ENCODE data around the gene MC3R. TPM values are rescaled to one million over a fixed set of nuclear protein-coding genes. Genes with fewer than 3 reads are reported as not detected.

MC3R gene
- total RNA-seq, 4 donors from 2014 or later, result not detected

- H3K27ac ChIP-seq, result no peak overlapping the region
- H3K27me3 ChIP-seq, result peaks cover 4% of the 10 kb centered on the region
- 60% methylated on average over 1 of the region's 4 CpGs for WGBS
- no peaks in the 10 kb centered on the region for H3K9me3 ChIP-seq
- no peak for DNase-seq (ENCODE audit: low spot score in 2 of 2)
- no peaks in the 10 kb centered on the region for H3K4me1 ChIP-seq
- TF ChIP-seq POLR2A (IDR thresholded peaks at IDR 0.05), result no peak
- TF ChIP-seq POLR2AphosphoS5 (IDR thresholded peaks at IDR 0.05), result no peak
- no peak for TF ChIP-seq CTCF (IDR thresholded peaks at IDR 0.05)
- no peak for TF ChIP-seq EP300 (IDR thresholded peaks at IDR 0.05)
- H3K36me3 ChIP-seq, result no peaks in the 10 kb centered on the region
- H3K4me3 ChIP-seq, result no peak overlapping the region
Observed at GRCh38 chr20:56271974-56272373, 23.4 kb downstream of the MC3R start.

GRCh38 chr20:56273491-56273890, 25.0 kb downstream of the MC3R start:
- H3K4me3 ChIP-seq, result no peak overlapping the region
- TF ChIP-seq POLR2A (IDR thresholded peaks at IDR 0.05) (no peak), EP300 (IDR thresholded peaks at IDR 0.05) (no peak), CTCF (IDR thresholded peaks at IDR 0.05) (no peak), POLR2AphosphoS5 (IDR thresholded peaks at IDR 0.05) (no peak)
- no peaks in the 10 kb centered on the region for H3K4me1 ChIP-seq
- no peak for DNase-seq (ENCODE audit: low spot score in 2 of 2)
- H3K27me3 ChIP-seq, result no peaks in the 10 kb centered on the region
- 74% methylated on average over 2 of the region's 2 CpGs for WGBS
- no peaks in the 10 kb centered on the region for H3K9me3 ChIP-seq
- H3K27ac ChIP-seq, result no peak overlapping the region
- H3K36me3 ChIP-seq, result no peaks in the 10 kb centered on the region

DNA sequence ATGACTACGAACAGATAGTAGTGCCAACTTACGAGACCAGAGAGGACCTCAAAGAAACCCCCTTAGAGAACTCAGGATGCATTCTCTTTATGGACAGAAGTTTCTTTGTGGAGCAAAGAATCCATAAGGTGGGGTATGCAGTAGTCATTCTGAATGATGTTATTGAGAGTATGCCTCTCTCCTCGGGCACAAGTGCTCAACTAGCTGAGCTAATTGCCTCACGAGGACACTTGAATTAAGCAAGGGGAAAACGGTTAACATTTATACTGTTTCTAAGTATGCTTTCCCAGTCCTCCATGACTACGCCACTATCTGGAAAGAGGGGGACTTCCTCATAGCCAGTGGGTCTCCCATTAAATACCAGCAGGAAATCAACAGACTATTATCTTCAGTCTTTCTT, 25.6 kb downstream of the MC3R start:
- H3K9me3 ChIP-seq, result no peaks in the 10 kb centered on the region
- no peak overlapping the region for H3K4me3 ChIP-seq
- DNase-seq (ENCODE audit: low spot score in 2 of 2), result no peak
- no peak overlapping the region for H3K27ac ChIP-seq
- no peaks in the 10 kb centered on the region for H3K27me3 ChIP-seq
- no peaks in the 10 kb centered on the region for H3K4me1 ChIP-seq
- no peak for TF ChIP-seq POLR2A (IDR thresholded peaks at IDR 0.05)
- TF ChIP-seq POLR2AphosphoS5 (IDR thresholded peaks at IDR 0.05), result no peak
- no peak for TF ChIP-seq CTCF (IDR thresholded peaks at IDR 0.05)
- no peak for TF ChIP-seq EP300 (IDR thresholded peaks at IDR 0.05)
- H3K36me3 ChIP-seq, result no peaks in the 10 kb centered on the region
- 85% methylated on average over 6 of the region's 6 CpGs for WGBS

- H3K27me3 ChIP-seq, result no peaks in the 10 kb centered on the region
- DNase-seq (ENCODE audit: low spot score in 2 of 2), result no peak
- no peaks in the 10 kb centered on the region for H3K36me3 ChIP-seq
- WGBS, result 71% methylated on average over 2 of the region's 2 CpGs
- no peak overlapping the region for H3K27ac ChIP-seq
- no peaks in the 10 kb centered on the region for H3K4me1 ChIP-seq
- H3K4me3 ChIP-seq, result no peak overlapping the region
- TF ChIP-seq POLR2A (IDR thresholded peaks at IDR 0.05) (no peak), CTCF (IDR thresholded peaks at IDR 0.05) (no peak), EP300 (IDR thresholded peaks at IDR 0.05) (no peak), POLR2AphosphoS5 (IDR thresholded peaks at IDR 0.05) (no peak)
- peaks cover 3% of the 10 kb centered on the region for H3K9me3 ChIP-seq
Observed at GRCh38 chr20:56278196-56278595, 29.7 kb downstream of the MC3R start.

DNA sequence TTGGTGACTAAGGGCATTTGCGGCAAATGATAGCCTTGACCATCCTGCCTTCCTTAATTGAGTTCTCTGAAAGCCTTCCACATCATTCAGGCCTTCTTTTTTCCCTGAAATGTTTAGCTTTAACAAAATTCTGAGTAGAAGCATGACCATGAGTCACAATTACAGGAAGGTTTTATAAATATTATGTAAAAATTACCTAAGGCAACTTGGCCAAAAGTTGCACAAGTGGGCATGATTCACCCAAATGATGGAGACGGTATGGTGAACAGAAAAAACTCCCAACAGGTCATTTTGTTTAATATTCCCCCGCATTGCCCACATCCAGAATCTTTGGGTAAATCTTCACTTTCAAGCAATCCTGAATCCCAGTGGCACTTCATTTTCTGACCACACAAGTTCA, 37.0 kb downstream of the MC3R start:
- no peak for DNase-seq (ENCODE audit: low spot score in 2 of 2)
- Histone ChIP-seq H3K36me3 (no peaks in the 10 kb centered on the region), H3K9me3 (peaks cover 3% of the 10 kb centered on the region), H3K4me1 (no peaks in the 10 kb centered on the region), H3K27ac (no peak overlapping the region), H3K4me3 (no peak overlapping the region), H3K27me3 (peaks cover under 1% of the 10 kb centered on the region)
- 75% methylated on average over 3 of the region's 3 CpGs for whole genome bisulfite sequencing
- no peak for TF ChIP-seq EP300 (IDR thresholded peaks at IDR 0.05)
- TF ChIP-seq POLR2AphosphoS5 (IDR thresholded peaks at IDR 0.05), result no peak
- no peak for TF ChIP-seq POLR2A (IDR thresholded peaks at IDR 0.05)
- no peak for TF ChIP-seq CTCF (IDR thresholded peaks at IDR 0.05)
